GM20000 (cell line): Measurements from ENCODE around the gene MCF2L.

ENCODE experiments used
- DNase-seq: peaks from one replicate; pipeline ENCODE4 v3.0.0; 2012; ENCODE audit warnings: low spot score
- CTCF ChIP-seq: IDR thresholded peaks from 2 replicates; pipeline ENCODE4 v1.5.1; 2012; ENCODE audit warnings: mild to moderate bottlenecking, control low read depth; ENCODE audit errors: extremely low read depth, missing control alignments

Gene MCF2L

GRCh38 chr13:112983428-112984196, 14.6 kb downstream of the MCF2L start:
- DNase-seq, result no peak
- TF ChIP-seq CTCF, result no peak

GRCh38 chr13:112984501-112984900, 15.5 kb downstream of the MCF2L start:
- TF ChIP-seq CTCF, result no peak
- no peak for DNase-seq

DNA sequence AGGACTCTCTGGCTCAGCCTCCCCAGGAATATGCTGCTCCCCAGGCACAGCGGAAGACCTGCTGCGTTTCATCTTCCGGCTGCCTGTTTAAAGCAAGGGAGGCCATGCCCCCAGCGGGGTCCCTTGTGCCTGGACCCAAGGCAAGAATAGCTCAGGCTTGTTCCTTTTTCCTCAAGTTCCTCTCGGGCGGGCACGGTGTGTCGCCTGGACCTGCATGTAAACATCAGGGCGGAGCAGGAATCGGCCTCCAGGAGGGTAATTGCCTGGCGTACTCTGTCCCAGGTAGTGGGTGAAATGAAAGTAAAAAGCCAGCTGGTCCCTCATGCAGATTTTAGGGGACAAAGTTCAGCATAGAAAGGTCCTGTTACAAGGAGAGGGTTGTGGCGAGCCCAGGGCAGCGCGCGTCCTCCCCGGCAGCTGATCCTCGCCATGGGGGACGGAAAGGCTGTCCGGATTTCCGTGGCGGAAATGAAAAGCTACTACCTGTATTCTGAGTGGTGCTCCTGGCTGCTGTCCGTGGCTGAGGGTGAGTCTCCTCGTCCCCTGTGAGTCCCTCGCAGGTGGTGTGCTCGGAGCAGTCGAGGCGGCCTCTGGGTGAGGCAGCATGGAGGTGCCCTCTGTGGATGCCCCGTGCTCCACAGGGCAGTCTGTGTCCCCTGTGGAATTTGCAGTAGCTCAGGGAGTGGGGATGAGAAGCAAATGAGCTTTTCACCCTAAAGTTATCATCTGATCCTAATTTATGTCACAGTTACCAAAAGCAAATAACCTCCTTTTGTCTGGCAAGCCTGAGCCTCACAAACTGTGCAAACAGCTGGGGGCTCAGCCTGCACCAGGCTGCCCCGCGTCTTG, 16.2 kb downstream of the MCF2L start:
- TF ChIP-seq CTCF, result no peak
- no peak for DNase-seq

DNA sequence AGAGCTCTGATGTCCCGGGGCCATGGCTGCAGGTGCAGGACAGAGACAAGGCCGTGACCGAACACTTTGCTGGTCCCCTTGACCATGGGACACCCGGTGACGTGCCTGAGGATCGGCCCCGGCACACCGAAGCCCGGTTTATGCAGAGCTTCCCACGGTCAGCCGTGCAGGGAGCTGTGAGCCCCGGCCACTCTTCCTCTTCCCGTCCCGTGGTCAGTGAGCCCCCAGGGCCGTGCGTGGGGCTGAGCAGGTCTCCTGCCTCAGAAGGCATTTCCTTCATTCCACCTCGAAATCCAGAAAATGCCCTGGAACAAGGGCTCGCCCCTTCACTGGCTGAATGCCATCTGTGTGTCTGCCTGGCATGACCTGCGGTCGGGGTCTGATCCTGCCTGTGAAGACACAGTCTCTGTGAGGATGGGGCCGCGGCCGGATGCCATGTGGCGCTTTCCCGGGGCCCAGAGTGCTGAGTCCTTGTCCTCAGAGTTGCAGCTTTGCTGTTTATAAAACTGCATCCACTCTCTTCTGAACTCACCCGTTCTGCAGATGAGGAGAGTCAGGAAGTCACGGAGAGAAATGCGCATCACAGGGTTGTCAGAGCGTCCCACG, 16.9 kb downstream of the MCF2L start:
- no peak for TF ChIP-seq CTCF
- DNase-seq, result no peak

DNA sequence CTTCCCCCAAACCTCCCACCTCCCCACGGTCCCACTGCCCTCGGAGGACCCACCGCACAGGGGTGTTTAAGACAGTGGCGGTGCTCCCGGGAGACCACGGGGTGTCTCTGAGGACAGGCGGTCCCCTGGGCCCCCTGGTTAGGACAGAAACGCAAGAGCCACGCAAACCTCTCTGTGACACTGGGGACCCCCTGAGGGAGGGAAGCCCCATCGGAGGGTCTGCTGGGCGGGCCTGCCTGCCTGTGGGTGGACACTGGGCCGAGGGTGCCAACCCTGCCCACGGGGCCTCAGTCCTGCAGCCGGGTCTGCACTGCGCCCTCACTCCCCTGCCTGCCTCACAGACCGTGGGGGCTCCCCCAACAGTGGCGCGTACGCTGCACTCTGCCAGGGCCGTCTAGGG, 17.5 kb downstream of the MCF2L start:
- TF ChIP-seq CTCF, result no peak
- DNase-seq, result no peak

DNA sequence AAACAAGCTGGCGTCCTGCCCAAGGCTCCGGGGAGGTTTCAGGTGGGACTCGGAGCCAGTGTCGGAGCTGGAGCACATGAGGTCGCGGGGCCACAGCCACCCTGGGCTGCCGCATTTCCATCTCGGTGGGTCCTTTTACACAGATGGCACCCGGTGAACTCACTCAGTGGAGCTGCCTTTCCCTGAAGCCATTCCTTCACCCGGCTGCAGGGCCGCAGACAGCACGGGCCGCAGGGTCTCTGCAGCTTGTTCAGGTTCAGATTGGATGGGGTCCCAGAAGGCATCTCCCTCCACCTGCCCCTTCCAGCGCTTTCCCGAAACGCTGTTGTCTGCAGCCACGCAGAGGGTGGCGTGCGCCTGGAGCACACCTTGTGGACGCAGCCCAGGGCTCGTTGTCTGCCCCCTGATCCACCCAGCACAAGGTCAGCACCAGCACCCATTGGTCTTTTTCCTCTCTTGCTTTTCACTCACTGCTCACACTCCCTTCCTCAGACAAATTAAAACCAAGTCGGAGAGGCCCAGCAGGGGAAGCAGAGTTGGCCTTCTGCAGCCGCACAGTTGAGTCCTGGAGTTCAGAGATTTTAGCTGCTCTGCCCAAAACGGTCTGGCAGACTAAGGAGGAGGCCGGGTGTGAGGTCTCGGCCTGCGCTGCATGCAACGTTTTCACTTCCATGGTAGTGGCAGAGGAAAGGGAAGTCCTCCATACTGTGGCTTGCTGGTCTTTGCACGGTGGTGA, 18.1 kb downstream of the MCF2L start:
- no peak for DNase-seq
- TF ChIP-seq CTCF, result no peak
